Central memory CD4-positive, alpha-beta T cell (primary cell): ENCODE measurements around the gene CEL.
"Not testable (repeated sequence)": the region's sequence is repeated elsewhere in the genome, so short reads cannot be mapped to it uniquely, and the experiment has no call there.

ENCODE experiments used
- DNase-seq: peaks from one replicate; pipeline ENCODE4 v3.0.0; 2022

Gene CEL

DNA sequence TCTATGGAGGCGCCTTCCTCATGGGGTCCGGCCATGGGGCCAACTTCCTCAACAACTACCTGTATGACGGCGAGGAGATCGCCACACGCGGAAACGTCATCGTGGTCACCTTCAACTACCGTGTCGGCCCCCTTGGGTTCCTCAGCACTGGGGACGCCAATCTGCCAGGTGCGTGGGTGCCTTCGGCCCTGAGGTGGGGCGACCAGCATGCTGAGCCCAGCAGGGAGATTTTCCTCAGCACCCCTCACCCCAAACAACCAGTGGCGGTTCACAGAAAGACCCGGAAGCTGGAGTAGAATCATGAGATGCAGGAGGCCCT is 3.2 kb downstream of the CEL start:
- DNase-seq: no peak

DNA sequence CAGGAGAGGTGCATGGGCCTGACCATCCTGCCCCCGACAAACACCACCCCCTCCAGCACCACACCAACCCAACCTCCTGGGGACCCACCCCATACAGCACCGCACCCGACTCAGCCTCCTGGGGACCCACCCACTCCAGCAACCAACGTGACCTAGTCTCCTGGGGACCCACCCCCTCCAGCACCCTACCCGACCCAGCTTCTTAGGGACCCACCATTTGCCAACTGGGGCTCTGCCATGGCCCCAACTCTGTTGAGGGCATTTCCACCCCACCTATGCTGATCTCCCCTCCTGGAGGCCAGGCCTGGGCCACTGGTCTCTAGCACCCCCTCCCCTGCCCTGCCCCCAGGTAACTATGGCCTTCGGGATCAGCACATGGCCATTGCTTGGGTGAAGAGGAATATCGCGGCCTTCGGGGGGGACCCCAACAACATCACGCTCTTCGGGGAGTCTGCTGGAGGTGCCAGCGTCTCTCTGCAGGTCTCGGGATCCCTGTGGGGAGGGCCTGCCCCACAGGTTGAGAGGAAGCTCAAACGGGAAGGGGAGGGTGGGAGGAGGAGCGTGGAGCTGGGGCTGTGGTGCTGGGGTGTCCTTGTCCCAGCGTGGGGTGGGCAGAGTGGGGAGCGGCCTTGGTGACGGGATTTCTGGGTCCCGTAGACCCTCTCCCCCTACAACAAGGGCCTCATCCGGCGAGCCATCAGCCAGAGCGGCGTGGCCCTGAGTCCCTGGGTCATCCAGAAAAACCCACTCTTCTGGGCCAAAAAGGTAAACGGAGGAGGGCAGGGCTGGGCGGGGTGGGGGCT is 4.6 kb downstream of the CEL start:
- DNase-seq: no peak

DNA sequence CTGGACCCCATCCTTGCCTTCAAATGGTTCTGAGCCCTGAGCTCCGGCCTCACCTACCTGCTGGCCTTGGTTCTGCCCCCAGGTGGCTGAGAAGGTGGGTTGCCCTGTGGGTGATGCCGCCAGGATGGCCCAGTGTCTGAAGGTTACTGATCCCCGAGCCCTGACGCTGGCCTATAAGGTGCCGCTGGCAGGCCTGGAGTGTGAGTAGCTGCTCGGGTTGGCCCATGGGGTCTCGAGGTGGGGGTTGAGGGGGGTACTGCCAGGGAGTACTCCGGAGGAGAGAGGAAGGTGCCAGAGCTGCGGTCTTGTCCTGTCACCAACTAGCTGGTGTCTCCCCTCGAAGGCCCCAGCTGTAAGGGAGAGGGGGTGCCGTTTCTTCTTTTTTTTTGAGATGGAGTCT is 5.2 kb downstream of the CEL start:
- DNase-seq: no peak

DNA sequence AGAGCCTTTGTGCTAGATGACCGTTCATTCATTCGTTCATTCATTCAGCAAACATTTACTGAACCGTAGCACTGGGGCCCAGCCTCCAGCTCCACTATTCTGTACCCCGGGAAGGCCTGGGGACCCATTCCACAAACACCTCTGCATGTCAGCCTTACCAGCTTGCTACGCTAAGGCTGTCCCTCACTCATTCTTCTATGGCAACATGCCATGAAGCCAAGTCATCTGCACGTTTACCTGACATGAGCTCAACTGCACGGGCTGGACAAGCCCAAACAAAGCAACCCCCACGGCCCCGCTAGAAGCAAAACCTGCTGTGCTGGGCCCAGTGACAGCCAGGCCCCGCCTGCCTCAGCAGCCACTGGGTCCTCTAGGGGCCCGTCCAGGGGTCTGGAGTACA is 6.0 kb downstream of the CEL start:
- DNase-seq: no peak

DNA sequence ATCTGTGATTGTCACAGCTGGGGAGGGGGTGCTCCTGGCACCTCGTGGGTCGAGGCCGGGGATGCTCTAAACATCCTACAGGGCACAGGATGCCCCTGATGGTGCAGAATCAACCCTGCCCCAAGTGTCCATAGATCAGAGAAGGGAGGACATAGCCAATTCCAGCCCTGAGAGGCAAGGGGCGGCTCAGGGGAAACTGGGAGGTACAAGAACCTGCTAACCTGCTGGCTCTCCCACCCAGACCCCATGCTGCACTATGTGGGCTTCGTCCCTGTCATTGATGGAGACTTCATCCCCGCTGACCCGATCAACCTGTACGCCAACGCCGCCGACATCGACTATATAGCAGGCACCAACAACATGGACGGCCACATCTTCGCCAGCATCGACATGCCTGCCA is 6.7 kb downstream of the CEL start:
- DNase-seq: not testable (repeated sequence)

DNA sequence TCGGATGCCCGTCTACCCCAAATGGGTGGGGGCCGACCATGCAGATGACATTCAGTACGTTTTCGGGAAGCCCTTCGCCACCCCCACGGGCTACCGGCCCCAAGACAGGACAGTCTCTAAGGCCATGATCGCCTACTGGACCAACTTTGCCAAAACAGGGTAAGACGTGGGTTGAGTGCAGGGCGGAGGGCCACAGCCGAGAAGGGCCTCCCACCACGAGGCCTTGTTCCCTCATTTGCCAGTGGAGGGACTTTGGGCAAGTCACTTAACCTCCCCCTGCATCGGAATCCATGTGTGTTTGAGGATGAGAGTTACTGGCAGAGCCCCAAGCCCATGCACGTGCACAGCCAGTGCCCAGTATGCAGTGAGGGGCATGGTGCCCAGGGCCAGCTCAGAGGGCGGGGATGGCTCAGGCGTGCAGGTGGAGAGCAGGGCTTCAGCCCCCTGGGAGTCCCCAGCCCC is 8.8 kb downstream of the CEL start:
- DNase-seq: not testable (repeated sequence)

DNA sequence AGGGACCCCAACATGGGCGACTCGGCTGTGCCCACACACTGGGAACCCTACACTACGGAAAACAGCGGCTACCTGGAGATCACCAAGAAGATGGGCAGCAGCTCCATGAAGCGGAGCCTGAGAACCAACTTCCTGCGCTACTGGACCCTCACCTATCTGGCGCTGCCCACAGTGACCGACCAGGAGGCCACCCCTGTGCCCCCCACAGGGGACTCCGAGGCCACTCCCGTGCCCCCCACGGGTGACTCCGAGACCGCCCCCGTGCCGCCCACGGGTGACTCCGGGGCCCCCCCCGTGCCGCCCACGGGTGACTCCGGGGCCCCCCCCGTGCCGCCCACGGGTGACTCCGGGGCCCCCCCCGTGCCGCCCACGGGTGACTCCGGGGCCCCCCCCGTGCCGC is 9.2 kb downstream of the CEL start:
- not testable (repeated sequence) for DNase-seq

DNA sequence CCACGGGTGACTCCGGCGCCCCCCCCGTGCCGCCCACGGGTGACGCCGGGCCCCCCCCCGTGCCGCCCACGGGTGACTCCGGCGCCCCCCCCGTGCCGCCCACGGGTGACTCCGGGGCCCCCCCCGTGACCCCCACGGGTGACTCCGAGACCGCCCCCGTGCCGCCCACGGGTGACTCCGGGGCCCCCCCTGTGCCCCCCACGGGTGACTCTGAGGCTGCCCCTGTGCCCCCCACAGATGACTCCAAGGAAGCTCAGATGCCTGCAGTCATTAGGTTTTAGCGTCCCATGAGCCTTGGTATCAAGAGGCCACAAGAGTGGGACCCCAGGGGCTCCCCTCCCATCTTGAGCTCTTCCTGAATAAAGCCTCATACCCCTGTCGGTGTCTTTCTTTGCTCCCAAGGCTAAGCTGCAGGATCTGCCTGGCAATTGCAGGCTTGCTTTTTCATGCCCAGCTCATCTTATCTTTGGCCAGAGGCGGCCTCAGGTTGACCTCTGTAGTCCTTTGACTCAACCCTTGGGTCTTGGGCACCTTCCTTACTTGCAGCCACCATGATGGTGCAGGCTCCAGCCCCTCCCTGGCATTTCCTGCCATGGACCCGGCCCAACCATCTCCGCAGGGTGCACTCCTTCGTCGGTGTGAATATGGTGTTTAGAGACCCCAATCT is 9.8 kb downstream of the CEL start:
- DNase-seq: no peak

DNA sequence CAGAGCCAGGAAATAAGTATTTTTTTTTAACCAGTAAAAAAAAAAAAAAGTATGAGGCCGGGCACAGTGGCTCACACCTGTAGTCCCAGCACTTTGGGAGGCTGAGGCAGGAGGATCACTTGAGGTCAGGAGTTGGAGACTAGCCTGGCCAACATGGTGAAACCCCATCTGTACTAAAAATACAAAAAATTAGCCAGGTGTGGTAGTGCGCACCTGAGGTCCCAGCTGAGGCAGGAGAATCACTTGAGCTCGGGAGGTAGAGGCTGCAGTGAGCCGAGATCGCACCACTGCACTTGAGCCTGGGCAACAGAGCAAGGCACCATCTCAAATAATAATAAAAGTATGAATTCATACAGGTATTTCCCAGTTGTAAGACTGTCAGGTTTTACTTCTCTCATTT is 10.4 kb downstream of the CEL start:
- not testable (repeated sequence) for DNase-seq

DNA sequence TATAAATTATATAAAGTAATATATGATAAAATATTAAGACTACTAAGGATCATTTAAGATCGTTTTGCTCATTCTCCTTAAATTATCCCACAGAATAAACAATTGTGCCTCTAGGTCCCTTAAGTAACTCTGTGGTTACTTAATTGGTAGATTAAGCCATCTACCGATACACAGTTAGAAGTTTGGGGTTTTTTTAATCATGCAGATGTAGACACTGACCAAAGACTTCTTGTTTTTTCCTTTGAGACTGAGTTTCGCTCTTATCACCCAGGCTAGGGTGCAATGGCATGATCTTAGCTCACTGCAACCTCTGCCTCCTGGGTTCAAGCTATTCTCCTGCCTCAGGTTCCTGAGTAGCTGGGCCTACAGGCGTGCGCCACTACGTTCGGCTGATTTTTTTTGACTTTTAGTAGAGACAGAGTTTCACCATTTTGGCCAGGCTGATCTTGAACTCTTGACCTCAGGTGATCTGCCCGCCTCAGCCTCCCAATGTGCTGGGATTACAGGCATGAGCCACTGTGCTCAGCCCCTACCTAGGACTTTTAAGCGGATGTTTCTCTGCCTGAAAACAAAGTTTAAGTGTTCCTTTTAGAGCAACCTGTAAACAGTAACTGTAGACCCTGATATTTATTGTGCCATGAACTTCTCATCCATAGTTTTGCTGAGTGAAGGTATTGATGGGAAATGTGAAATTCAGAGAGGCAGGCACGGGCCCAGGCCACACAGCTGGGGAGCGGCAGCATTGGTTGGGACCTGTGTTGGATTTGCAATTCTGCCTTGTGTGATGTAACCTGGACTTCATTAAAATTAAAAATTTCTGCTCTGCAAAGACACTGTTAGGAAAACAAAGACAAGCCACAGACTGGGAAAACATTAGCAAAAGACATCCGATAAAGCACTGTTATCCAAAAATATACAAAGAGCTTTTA is 11.6 kb downstream of the CEL start:
- DNase-seq: no peak

DNA sequence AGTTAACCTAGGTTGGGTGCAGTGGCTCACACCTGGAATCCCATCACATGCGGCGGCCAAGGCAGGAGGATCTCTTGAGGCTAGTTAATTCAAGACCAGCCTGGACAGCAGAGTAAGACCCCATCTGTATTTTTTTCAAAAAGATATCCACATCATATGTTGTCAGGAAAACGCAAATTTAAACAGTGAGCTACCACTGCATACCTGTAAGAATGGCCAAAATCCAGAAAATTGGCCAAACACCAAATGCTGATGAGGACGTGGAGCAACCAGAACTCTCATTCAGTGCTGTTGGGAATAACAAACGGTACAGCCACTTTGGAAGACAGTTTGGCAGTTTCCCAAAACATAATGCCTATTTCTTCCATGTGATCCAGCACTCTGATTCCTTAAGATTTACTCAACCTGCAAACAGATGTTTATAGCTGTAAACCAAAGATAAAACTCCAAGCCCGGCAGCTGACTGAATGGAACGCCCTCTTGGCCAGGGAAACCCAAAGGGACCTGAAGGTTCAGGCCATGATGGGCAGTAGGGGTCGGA is 12.4 kb downstream of the CEL start:
- DNase-seq: no peak

DNA sequence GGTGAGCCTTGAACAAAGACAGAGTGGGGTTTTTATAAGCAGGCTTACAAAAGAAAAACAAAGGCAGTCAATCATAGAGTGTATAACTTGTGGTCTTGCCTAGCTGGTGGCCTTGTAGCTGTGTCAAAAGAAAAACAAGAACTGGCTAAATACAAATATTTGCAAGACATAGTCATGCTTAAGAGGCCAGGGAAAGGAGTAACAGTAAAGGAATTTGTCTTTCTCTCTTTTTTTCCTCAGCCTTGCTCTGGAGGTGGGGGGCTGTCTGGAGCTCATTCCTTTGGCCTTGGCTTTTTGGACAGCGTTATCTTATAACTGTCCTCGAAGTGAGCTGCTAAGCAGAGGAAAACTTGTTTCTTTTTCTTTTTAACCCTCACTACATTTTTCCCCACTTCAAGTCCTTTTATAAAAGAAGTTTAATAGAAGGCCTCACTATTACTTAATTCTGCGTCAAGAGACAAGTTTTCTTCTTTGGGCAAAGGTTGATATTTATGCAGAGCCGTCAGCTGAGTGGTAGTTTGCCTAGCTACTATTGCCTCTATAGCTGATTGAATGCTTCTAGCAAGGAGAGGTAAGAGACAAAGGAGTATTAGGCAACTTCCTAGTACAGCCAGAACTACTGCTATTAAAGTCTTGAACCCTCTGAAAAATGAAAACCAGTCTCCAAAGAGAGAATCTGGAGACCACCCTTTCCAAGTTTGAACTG is 14.3 kb downstream of the CEL start:
- no peak for DNase-seq

DNA sequence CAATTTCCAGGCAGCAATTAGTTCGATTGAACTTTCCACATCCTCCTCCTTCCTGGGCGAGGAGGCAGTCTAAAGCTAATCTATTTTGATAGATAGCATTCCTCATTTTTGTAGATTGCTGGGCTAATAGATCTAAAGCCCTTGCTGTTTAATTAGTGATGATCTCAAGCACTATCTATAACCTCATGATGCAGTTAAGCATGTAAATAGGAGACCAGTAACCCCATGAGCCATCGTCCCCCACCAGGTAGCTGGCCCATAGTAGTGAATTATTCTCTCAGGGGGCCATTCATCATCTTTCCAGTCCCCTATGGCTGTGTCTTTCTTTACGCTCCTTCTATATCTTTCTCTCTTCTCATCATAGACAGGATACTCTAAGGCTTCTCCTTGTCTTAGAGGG is 14.9 kb downstream of the CEL start:
- no peak for DNase-seq

DNA sequence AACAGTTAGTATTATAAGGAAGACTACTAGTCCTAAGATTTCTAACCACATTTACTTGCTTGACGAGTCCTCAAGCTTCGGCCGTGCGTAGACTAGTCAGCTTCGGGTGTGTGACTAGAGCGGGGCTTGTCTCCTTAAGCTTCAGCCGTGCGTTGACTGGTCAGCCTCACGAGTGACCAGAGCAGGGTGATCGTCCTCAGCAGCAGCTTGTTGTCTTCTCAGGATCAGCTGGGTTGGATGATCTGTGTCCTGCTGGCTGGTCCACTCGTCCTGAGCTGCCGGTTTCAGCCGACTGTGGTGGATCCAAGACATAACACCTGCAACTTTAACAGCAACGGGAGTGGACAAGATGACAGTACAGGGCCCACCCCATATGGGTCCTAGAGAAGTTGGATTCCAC is 16.7 kb downstream of the CEL start:
- no peak for DNase-seq

DNA sequence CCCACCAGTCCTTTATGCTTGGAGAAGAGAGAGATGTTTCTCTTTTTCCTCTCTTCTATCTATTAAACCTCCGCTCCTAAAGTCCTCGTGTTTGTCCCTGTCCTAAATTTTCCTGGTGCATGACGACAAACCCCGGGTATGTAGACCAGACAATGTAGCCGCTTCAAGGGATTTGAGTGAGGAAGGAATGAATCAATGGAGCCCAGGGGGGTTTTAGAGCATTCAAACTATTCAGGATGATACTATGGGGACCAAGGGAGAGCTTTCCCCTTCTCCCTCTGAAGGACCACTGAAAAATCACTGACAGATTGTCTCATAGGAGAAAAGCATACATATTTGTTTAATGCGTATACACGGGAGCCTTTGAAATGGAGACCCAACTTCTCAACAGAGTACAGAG is 18.4 kb downstream of the CEL start:
- DNase-seq: no peak

DNA sequence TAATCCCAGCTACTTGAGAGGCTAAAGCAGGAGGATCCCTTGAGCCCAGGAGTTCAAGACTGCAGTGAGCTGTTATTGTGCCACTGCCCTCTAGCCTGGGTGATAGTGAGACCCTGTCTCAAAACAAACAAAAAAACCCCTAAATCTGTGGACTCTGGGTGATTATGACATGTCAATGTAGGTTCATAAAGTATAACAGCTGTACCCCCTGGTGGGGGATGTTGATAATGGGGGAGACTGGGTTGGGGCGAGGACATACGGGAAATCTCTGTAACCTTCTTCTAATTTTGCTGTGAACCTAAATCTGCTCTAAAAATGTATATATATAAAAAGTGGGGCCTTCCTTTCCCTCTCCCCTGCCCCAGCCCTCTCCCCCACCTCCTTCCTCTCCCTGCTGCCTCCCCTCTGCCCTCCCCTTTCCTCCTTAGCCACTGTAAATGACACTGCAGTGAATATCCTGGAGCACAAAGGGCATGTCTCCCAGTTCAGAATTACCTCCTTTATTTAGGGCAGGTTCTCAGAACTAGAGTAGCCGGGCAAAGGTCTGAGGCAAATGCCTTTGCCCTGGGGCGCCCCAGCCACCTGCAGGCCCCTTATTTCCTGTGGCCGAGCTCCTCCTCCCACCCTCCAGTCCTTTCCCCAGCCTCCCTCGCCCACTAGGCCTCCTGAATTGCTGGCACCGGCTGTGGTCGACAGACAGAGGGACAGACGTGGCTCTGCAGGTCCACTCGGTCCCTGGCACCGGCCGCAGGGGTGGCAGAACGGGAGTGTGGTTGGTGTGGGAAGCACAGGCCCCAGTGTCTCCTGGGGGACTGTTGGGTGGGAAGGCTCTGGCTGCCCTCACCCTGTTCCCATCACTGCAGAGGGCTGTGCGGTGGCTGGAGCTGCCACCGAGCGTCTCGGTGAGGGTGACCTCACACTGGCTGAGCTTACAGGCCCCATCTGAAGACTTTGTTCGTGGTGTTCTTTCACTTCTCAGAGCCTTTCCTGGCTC is 19.3 kb downstream of the CEL start:
- DNase-seq: not testable (repeated sequence)

DNA sequence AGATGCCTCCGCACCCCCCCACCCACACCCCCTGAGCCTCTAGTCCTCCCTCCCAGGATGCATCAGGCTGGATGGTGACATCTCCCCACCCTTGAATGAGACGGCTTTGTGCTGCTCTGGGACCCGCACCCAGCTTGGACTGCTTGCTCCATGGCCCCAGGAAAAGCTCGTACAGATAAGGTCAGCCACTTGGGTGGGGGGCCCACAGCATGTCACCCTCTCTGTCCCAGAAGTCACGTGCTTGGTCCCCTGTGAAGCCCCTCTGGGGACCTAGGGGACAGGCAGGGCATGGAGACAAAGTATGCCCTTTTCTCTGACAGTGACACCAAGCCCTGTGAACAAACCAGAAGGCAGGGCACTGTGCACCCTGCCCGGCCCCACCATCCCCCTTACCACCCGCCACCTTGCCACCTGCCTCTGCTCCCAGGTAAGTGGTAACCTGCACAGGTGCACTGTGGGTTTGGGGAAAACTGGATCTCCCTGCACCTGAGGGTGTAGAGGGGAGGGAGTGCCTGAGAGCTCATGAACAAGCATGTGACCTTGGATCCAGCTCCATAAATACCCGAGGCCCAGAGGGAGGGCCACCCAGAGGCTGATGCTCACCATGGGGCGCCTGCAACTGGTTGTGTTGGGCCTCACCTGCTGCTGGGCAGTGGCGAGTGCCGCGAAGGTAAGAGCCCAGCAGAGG is 20.3 kb downstream of the CEL start:
- not testable (repeated sequence) for DNase-seq

DNA sequence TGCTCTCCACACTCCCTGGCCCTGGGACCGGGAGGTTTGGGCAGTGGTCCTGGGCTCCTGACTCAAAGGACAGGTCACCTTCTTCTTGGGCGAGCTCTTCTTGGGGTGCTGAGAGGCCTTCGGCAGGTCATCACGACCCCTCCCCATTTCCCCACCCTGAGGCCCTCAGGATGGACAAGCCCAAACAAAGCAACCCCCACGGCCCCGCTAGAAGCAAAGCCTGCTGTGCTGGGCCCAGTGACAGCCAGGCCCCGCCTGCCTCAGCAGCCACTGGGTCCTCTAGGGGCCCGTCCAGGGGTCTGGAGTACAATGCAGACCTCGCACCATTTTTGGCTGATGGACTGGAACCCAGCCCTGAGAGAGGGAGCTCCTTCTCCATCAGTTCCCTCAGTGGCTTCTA is 21.9 kb downstream of the CEL start:
- DNase-seq: not testable (repeated sequence)

DNA sequence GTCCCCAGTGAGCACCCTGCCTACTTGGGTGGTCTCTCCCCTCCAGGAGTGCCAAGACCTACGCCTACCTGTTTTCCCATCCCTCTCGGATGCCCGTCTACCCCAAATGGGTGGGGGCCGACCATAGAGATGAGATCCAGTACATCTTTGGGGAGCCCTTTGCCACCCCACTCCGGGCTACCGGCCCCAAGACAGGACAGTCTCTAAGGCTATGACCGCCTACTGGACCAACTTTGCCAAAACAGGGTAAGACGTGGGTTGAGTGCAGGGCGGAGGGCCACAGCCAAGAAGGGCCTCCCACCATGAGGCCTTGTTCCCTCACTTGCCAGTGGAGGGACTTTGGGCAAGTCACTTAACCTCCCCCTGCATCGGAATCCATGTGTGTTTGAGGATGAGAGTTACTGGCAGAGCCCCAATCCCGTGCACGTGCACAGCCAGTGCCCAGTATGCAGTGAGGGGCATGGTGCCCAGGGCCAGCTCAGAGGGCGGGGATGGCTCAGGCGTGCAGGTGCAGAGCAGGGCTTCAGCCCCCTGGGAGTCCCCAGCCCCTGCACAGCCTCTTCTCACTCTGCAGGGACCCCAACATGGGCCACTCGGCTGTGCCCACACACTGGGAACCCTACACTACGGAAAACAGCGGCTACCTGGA is 24.6 kb downstream of the CEL start:
- not testable (repeated sequence) for DNase-seq

DNA sequence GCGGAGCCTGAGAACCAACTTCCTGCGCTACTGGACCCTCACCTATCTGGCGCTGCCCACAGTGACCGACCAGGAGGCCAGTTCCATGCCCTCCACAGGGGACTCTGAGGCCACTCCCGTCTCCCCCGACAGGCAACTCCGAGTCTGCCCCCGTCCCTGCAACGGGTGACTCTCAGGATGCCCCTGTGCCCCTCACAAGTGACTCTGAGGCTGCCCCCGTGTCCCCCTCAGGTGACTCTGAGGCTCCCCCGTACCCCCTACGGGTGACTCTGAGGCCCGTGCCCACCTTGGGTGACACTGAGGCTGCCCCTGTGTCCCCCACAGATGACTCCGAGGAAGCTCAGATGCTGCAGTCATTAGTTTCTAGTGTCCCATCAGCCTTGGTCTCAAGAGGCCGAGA is 25.1 kb downstream of the CEL start:
- no peak for DNase-seq
